EH (cell line): ENCODE data around the gene EPHA6.

ENCODE experiments used
- DNase-seq: peaks from one replicate; pipeline ENCODE4 v3.0.0-alpha.2; 2015; ENCODE audit warnings: low read depth

Gene EPHA6

GRCh38 chr3:97277708-97278107 lies 463.3 kb downstream of the EPHA6 start:
- DNase-seq = no peak

DNA sequence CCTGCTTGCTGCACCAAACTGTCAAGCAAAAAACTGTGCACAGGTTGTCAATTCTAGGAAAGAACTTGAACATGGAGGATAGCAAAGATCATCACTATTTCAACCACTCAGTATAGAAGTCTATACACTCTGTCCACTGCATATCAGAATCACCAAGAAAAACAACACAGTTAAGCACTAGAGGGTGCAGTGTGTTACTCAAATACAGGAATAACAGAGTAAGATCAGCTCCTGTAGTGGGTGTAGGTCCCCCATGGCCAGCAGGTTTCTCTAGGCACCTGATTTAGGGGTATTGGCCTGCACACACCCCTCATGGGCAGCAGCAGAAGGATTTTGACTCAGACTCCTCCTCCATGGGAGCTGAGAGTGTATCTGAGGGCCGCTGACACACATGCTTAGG lies 464.1 kb downstream of the EPHA6 start:
- DNase-seq = no peak

DNA sequence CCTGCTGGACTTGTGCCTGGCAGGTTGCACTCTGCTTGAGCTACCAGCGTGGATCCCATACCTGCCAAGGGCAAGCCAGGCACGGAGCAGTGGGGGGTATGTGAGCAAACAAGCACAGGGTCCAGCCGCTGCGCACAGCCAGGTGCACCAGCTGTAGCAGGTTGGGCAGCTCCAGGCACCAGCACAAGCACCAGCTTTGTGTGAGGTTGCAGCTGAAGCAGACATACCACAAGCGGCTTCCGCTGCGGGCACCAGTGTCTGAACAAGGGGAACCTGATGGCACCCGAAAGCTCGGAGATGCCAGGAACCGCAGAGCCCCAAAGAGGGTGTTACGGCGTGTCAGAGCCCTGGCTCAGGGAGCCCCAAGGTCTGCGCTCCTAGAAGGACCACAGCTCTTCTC lies 477.5 kb downstream of the EPHA6 start:
- no peak for DNase-seq

DNA sequence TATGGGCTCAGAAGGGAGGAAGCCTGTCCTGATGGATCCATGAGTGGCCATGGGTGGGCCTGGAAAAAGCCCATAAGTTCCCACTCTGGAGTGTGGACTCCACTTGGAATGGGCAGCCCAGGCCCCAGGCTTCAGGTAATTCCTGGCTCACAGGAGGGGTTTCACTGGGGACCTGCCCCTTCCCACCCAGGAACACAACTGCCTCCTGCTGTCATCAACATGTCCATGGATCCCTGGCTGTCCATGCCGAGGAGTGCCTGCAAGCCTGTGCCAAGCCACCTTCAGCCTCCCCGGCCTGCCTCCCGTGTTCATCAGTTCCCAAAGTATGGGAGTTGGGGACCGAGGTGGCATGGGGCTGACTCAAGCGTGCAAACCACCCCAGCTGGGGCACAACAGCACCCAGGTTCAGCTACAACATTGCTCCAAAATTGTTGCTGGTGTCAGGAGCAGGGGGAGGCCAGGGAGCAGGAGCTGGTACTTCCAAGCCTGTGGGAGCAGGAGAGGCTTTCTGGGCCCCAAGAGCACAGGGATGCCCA lies 479.3 kb downstream of the EPHA6 start:
- DNase-seq = no peak

DNA sequence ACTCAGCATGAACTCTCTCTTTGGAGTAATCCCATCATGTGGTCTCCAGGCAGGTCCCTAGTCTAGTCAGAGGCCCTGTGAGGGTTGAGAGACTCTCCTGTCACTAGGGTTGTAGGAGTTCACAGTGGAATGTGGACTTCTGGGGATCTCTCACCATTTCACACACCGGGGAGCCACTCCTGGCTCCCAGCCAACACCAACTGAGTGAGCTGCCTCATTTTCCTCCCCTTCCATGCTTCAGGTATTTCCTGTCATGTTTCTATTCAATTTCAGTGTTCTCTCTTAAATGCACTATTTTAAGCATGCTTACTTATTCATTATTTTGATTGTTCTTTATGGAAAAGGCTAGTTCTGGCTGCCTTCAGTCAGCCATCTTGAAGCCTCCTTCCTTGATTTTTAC lies 482.6 kb downstream of the EPHA6 start:
- no peak for DNase-seq

DNA sequence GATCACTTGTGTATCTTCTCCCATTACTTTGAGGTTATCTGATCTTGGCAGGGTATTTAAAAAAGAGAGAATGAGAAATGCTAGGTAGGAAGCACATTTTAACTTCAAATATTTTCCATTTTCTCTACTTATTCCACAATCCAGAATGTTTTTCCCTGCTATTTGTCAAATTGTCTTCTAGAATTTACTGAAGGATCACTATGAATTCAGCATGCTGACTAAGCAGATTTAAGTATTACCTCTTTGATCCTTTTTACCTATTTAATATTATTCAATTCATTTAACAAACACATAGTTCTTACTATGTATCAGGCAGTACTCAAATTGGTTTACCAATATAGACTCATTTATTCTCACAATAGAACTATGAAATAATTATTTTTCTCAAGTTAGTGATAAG lies 486.7 kb downstream of the EPHA6 start:
- DNase-seq = no peak

DNA sequence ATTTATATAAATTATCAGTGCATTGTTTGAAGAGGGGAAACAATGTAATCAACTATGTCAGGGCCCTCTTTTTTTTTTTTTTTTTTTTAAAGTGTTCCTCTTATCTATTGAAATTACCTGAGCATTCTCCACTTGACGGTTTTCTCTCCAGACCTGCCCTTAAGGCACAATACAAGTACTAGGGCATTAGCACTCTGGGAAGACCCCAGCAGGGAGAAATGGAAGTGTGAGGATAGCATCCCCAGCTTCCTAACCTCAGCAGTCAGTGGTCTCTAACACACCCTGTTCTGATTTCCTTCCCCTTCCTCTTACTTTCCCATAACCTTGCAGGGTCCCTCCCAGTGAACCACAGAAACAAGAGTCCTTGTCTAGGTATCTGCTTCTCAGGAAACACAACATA lies 491.8 kb downstream of the EPHA6 start:
- no peak for DNase-seq

DNA sequence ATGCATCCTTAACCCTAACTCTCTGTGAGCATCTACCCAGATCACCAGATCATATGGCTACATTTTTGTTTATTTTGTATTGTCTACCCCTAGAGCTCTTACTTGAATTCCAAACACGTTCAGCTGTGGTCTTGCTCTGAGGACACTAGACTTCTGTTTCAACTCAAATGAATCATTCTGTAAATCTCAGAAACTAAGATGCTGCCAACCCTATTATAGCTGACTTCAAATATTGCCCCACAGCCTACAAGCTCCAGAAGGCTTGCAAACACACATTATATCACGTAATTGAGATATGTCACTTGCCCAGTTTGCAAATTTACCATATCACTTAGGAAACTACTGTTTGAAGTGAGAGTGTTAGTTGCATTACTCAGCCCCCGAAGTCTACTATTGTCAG lies 524.0 kb downstream of the EPHA6 start:
- DNase-seq = no peak

DNA sequence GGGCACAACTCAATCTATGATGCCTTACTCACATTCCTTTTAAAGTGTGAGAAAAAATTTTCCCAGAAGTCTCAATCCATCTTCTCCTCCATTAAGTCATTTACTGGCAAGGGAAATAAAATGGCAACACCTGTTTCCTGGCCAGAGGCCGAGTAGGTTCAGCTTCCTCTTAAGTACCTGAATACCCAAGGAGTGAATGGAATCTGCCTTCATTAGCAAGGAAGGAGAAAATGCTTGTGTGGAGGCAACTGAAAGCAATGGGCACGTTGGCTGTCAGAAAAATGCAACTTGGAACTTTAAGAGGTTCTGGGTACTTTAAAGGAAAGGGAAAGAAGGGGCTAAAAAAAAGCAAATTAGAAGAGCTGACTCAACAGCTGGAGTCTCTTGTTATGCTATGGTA lies 526.5 kb downstream of the EPHA6 start:
- DNase-seq = no peak

GRCh38 chr3:97347780-97348179 lies 533.4 kb downstream of the EPHA6 start:
- no peak for DNase-seq

DNA sequence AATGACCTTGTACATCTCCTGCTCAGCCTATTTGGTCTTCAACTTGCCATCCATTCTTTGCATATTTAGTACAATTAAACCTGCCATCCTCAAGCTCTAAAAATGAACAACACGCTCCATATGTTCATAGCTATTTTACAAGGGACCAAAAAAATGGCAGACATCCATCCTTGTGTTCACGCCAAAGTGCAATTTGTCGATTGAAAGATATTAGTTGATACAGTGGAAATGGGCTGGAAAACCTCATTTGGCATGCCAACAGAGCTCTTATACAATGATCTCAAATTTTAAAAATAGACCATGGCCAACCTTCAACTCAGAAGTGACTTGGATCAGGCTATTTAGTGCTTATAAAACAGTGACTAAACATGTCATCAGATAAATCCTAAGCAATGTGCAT lies 536.6 kb downstream of the EPHA6 start:
- DNase-seq = no peak

- DNase-seq = no peak
Observed at GRCh38 chr3:97353176-97353575, 538.8 kb downstream of the EPHA6 start.

DNA sequence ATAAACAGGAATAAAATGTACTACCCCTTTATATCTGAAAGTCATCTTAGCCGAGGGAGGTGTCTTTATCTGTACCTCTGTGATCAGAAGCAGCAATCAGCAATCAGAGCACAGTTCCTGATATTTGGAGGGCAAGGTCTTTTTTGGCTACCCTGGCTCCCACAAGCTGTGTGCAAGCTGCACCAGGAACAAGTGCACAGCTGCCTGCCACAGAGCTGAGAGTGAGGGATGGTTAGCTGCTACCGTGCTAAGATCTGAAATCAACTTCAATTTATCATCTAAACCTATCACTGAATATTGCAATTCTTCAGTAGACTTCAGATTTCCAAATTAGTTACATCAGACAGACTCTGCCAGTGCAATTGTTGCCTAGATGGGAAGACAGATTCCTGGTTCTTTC lies 545.6 kb downstream of the EPHA6 start:
- DNase-seq = no peak

- DNase-seq = no peak
Observed at GRCh38 chr3:97360804-97361203, 546.4 kb downstream of the EPHA6 start.

- no peak for DNase-seq
Observed at GRCh38 chr3:97384583-97384982, 570.2 kb downstream of the EPHA6 start.

DNA sequence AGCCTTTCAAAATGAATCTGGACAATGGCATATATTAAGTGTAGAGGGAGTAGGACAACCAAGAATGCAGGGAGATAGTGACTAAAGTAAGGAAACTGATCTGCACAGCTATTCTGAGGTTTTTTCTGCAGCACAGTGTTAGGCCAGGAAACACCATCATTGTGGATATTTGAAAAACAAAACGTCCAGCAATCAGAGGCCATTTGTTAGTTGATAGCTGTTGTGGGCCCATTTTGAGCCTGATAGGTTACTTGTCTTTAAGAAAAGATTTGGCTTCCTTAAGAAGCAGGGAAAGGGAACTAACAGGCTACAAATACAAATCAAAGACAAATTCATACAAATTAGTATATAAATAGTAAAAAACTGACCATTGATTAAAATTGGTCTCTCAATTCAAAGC lies 574.4 kb downstream of the EPHA6 start:
- DNase-seq = no peak

DNA sequence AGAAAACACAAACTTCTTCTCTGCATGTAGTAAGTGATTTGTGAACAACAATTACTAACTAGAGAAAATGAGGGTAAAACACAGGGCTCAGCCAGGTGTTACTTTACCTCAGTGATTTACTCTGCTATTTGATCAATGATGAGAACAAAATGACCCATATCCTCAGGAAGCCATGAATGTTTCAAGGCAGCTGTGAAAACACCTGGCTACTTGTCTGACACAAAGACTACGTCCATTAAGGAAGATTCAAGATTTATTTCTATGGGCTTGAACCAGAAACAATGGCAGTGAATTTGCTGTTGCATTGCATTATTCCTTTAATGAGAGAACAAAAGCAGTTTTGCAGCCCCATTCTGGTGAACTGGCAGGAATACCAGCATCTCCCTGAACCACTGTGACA lies 575.5 kb downstream of the EPHA6 start:
- DNase-seq = no peak

- no peak for DNase-seq
Observed at GRCh38 chr3:97391167-97391566, 576.8 kb downstream of the EPHA6 start.

- DNase-seq = no peak
Observed at GRCh38 chr3:97409612-97410011, 595.2 kb downstream of the EPHA6 start.

DNA sequence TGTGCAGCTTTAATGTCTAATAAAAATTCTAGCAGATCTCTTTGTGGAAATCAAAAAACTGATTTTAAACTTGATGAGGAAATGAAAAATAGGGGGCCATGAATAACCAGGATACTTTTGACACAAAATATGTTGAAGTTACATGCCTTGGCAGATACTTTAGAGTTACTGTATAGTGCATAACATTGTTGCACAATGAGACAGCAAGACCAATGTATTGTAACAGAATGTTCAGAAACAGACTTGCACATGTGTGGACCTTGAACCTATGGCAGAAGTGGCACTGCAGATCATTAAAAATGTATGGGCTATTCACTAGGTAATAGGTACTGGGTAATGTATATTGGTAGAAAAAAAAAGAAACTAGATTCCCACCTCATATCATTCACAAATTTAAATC lies 607.2 kb downstream of the EPHA6 start:
- DNase-seq = no peak

DNA sequence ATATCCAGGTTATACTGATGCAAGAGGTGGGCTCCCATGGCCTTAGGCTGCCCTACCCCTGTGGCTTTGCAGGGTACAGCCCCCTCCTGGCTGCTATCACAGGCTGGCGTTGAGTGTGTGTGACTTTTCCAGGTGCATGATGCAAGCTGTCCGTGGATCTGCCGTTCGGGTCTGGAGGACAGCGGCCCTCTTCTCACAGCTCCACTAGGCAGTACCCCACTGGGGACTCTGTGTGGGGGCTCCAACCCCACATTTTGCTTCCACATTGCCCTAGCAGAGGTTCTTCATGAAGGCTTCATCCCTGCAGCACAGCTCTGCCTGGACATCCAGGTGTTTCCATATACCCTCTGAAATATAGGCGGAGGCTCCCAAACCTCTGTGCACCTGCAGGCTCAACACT lies 610.6 kb downstream of the EPHA6 start:
- no peak for DNase-seq

DNA sequence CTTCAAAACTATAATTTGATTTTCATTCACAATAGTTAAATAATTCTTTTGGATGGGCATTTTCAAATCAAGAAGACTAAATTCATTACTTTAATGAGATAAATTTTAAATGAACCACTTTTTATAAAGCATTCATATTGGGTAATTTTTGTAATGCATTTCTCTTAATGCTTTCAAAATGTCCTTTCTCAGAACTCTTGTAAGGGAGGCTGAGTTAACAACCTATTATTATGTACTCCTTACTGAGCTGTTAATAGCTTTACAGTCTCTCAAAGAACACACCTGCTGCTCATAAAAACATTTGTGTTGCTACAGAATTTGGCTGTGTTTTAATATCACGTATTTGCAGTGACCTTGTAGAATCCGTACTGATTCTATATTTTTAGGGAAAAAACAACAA lies 616.2 kb downstream of the EPHA6 start:
- DNase-seq = no peak

DNA sequence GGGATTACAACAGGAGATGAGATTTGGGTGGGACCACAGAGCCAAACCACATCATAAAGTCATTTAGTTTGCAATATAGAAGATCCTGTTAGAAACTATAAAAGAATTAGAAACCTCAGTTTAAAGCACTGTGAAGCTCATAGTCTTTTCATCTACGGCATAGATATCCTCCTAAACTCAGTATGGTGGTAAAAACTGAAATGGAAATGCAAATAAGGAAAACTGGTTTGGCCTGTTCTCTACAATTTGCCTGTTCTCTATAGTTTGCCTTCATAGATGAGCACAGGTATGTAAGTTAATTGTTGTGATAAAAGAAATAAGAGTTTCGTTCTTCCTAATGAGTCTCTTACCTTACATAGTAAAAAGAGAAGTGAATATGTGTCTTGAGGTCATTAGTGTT lies 618.5 kb downstream of the EPHA6 start:
- DNase-seq = no peak

GRCh38 chr3:97438131-97438530 lies 623.7 kb downstream of the EPHA6 start:
- no peak for DNase-seq

GRCh38 chr3:97439373-97439772 lies 625.0 kb downstream of the EPHA6 start:
- DNase-seq = no peak
